Subcutaneous adipose tissue (tissue), 4 donors: ENCODE results near the gene ARFGEF3. TPM values are rescaled to one million over a fixed set of nuclear protein-coding genes. Genes with fewer than 3 reads are reported as not detected.

Experiments used
- total RNA-seq, 4 donors: library from RNA; depleted of rRNA; stranded (reverse); fragments of >200 nt; gene quantifications; one replicate each; pipeline ENCODE4 v1.1.0, GENCODE V29; 2016
- TF ChIP-seq, protein P1 (sequence below): fragments of 450-650 bp; IDR thresholded peaks from one replicate; pipeline ENCODE4 v1.5.1; 2016; ENCODE audit warnings: low read depth, mild to moderate bottlenecking, control low read depth, antibody characterized with exemption, moderate library complexity

Gene ARFGEF3
- total RNA-seq, 4 donors from 2014 or later = 1.0 to 6.2 (median 2.3) TPM

DNA sequence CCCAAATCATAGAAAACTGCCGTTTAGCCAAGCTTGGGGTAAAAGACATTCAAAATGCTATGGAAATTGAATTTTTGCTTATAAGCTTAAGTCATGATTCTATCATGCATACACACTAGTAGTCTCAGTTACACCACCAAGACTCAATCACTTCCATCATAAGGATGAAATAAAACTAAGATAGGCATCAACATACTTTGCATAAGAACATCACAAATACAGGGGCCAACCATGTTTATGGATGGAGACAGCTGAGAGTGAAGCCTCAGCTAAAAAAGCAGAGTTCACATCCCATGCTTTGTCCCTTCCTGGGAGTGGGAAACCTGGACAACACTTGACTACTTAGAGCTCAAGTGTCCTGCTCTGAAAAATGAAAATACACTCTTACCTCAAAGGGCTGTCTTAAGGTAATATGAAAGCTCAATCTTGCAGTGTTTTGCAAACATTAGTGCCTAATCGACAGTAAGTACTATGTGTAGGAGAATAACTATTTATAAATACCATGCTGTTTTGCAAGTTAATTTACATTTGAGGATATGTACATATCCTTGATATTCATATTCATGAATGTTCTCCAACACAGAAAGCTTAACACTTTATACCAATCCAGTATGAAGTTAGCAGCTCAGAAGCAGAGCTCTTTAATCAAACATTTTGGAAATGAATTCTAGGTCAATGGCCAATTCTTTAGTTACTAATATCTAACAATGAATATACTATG, 184.0 kb downstream of the ARFGEF3 start:
- TF ChIP-seq, protein P1, sequence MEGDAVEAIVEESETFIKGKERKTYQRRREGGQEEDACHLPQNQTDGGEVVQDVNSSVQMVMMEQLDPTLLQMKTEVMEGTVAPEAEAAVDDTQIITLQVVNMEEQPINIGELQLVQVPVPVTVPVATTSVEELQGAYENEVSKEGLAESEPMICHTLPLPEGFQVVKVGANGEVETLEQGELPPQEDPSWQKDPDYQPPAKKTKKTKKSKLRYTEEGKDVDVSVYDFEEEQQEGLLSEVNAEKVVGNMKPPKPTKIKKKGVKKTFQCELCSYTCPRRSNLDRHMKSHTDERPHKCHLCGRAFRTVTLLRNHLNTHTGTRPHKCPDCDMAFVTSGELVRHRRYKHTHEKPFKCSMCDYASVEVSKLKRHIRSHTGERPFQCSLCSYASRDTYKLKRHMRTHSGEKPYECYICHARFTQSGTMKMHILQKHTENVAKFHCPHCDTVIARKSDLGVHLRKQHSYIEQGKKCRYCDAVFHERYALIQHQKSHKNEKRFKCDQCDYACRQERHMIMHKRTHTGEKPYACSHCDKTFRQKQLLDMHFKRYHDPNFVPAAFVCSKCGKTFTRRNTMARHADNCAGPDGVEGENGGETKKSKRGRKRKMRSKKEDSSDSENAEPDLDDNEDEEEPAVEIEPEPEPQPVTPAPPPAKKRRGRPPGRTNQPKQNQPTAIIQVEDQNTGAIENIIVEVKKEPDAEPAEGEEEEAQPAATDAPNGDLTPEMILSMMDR = no peak

DNA sequence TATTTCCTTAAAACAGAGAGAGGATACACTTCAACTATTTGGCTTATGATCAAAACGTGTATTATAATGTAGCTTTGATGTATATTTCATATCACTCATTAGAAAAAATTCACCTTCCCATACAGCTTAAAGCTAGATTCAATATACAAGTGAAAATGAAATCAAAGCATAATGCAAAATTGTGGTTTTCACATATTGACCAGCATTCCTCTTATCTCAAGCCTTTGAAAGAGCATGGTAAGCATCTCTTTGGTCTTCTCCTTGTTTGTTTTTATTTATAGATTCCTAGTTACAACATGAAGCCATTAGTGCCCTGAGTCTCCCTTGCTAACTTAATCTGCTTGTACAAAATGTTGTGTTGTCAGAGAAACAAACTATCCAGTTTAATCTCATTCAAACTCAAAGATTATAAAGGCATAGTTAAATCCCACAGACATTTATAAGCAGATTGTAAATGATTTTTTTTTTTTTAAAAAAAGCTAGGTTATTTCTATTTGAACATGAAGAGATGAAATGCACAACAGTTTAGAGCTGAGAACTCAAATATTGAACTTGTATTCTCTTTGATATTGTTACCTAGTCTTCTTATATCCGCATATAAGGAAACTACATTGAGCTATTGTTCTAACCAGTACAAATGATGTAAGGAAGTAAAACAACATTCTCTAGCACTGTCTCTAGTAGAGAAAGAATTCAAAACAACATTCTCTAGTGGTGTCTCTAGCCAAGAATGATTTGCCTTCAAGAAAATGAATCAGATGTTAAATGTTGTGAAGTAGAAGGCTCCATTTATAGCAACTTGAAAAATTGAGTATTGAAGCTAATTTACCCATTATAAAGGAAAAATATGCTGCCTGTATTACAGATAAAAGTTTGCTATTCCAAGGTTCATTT, 184.8 kb downstream of the ARFGEF3 start:
- TF ChIP-seq, protein P1 = no peak

DNA sequence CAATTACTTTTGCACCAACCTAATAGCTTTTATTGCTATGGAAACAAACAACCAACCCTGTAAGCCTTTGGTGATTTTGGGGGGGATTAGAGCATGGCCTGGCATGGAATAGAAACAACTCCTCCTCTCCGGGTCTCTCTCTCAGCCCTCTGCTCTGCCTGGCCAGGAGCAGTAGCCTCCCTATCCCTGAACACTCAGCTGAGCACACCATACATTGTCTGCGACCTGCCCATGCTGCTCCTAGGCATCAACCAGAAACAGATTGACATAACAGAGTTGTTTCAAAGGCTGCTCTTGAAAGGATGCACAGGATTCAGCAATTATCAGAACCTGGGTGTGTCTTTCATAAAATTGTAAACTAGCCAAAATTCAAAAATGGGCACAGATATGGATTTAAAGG, 186.1 kb downstream of the ARFGEF3 start:
- TF ChIP-seq, protein P1 = no peak

DNA sequence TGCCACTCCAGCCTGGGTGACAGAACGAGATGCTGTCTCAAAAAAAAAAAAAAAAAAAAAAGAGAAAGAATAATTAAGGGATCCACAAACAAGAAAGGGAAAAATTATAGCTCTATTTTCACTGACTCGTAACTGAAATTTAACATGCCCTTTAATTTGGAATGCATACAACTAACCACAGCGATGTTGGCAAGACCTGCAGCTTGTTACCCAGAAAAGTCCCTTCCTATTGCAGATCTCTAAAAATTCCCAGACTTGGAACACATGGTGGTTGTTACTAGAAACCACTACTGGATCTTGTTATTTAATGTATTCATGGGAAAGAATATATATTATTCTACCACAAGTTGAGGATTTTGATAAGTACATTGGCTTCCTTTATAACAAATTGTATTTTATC, 188.2 kb downstream of the ARFGEF3 start:
- TF ChIP-seq, protein P1 = no peak

DNA sequence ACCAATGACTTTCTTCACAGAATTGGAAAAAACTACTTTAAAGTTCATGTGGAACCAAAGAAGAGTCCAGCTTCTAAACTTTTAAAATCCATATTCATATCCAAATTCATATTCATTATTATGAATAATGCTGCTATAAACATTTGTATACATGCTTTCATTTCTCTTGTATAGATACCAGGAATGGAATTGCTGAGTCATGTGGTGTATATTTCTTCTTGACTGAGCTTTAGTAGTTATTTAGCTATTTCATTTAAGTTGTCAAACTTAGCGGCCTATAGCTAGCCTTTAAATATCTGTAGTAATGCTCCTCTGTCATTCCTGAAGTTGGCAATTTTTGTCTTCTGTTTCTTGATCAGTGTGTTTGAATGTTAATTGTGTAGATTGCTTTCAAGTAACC, 196.2 kb downstream of the ARFGEF3 start:
- TF ChIP-seq, protein P1 = no peak

DNA sequence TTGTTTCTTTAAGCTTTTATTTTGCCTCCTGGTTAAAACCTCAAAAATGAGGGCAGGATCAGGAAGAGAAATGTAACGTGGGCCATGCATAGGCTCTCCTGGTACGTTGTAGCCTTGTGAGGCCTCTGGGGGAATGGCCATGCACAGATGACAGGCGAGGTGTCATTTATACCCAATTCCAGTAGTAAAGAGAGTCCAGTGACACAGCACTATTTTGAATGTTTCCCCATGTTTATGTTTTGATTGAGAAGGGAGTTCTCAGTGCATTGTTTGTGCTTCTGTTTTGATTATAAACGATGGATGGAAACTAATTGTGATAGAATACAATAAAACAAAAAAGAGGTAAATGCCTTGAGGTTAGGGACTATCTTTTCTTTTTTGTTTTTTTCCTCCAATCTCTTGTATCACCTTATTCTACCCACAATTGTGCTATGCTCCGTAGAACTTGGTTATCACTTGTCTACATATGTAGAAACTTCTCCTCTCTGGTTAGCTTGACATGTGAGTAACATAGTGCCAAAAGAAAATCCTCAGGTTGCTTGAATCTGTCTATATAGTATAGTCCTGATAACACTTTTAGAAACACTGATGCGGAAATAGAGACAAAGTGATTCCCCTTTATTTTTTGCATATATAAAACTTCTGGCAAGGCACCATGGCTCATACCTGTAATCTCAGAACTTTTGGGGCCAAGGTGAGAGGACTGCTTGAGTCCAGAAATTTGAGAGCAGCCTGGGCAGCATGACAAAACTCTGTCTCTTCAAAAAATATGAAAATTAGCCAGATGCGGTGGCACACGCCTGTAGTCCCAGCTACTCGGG, 209.1 kb downstream of the ARFGEF3 start:
- TF ChIP-seq, protein P1 = no peak

DNA sequence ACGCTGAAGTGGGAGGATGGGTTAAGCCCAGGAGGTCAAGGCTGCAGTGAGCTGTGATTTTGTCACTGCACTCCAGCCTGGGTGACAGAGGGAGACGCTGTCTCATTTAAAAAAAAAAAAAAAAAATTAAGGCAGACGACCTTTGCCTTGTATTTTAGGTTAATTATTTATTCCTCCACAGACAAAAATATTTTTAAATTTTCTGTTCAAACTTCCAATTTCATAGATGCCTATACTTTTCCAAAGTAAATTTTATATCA, 209.6 kb downstream of the ARFGEF3 start:
- TF ChIP-seq, protein P1 = no peak
